Right lobe of liver (tissue), 4 donors: ENCODE measurements around the gene SLC19A2.

Experiments
- CTCF ChIP-seq, 4 donors: fragments of 200-600 bp in 3 of 4; fragments of 450-650 bp in 1 of 4; IDR thresholded peaks; one replicate each; pipeline versions ENCODE4 v1.5.1 to v1.8.0; 2016 to 2022; ENCODE audit warnings: antibody characterized with exemption in 4 of 4, mild to moderate bottlenecking in 2 of 4
- POLR2A ChIP-seq: fragments of 450-650 bp; IDR thresholded peaks from one replicate; pipeline ENCODE4 v1.6.1; 2017; ENCODE audit warnings: antibody characterized with exemption, mild to moderate bottlenecking
- donor health status: DM: no; HTN: no; CAD: no.
- donor health status: DM: no; HTN: no; CAD: no.
- donor health status: DM: no; HTN: yes; CAD: no.

GRCh38 chr1:169509354-169509753, 23.6 kb upstream of the SLC19A2 start:
- peak in 1 of 4 donors; percentile 40 for TF ChIP-seq CTCF (IDR thresholded peaks at IDR 0.05)
- no peak for TF ChIP-seq POLR2A
